ENCODE data around the gene GMEB2.
A peak's percentile ranks its signal among the peaks of the same experiment; 100 is the strongest.
"Not testable (repeated sequence)": the region's sequence is repeated elsewhere in the genome, so short reads cannot be mapped to it uniquely, and the experiment has no call there.

Gene GMEB2

GRCh38 chr20:63587776-63588591 lies 38.9 kb downstream of the GMEB2 start:
- no peak for DNase-seq

GRCh38 chr20:63587256-63587655 lies 39.6 kb downstream of the GMEB2 start:
- no peak for DNase-seq

GRCh38 chr20:63586797-63587196 lies 40.1 kb downstream of the GMEB2 start:
- no peak for DNase-seq

GRCh38 chr20:63585616-63586565 lies 41.0 kb downstream of the GMEB2 start:
- DNase-seq, result no peak

- DNase-seq, result no peak
These were observed 44.4 kb downstream of the GMEB2 start for GRCh38 chr20:63582382-63583063.

GRCh38 chr20:63580796-63581461 lies 46.0 kb downstream of the GMEB2 start:
- DNase-seq, result peak; percentile 36

GRCh38 chr20:63579017-63579694 lies 47.7 kb downstream of the GMEB2 start:
- no peak for DNase-seq

- DNase-seq, result no peak
These were observed 48.5 kb downstream of the GMEB2 start for GRCh38 chr20:63578224-63579016.

GRCh38 chr20:63577317-63577894 lies 49.5 kb downstream of the GMEB2 start:
- no peak for DNase-seq

- peak; percentile 25 for DNase-seq
These were observed 50.6 kb downstream of the GMEB2 start for GRCh38 chr20:63576311-63576710.

GRCh38 chr20:63574829-63575743 lies 51.8 kb downstream of the GMEB2 start:
- DNase-seq, result no peak

- DNase-seq, result peak; percentile 68
These were observed 52.6 kb downstream of the GMEB2 start, which contains the start of gene HELZ2 for GRCh38 chr20:63574156-63574828. Gene HELZ2, minus strand, starts transcription at chr20:63574239. Its CDS starts 1,854 bp downstream, at chr20:63572385.

- DNase-seq, result no peak
These were observed 53.2 kb downstream of the GMEB2 start for GRCh38 chr20:63573647-63574131.

- DNase-seq, result no peak
These were observed 53.9 kb downstream of the GMEB2 start for GRCh38 chr20:63572788-63573646.

GRCh38 chr20:63572071-63572787 lies 54.7 kb downstream of the GMEB2 start:
- no peak for DNase-seq

GRCh38 chr20:63571087-63571478 lies 55.8 kb downstream of the GMEB2 start:
- DNase-seq, result not testable (repeated sequence)

Data from fibroblast of skin of right quadriceps (primary cell).